Activated CD8-positive, alpha-beta T cell treated with anti-CD3 and anti-CD28 coated beads for 36 hours (primary cell): ENCODE data around the gene STK11. TPM values are rescaled to one million over a fixed set of nuclear protein-coding genes. Genes with fewer than 3 reads are reported as not detected.

Source experiments
- ATAC-seq: fragments of 200-7000 bp; cut with Tn5 transposase; one replicate; pipeline ENCODE4 v1.10.0; 2021; ENCODE audit warnings: mild to moderate bottlenecking, moderate library complexity
- CTCF ChIA-PET: fragments of 350-600 bp; sonication (Branson Sonifier 250); formaldehyde crosslinking; loops from one replicate; lab custom pipeline; 2021; ENCODE audit warnings: antibody characterized with exemption; lab: Charles Lee
- POLR2A ChIA-PET: fragments of 350-600 bp; sonication (Branson Sonifier 250); formaldehyde crosslinking; loops from one replicate; lab custom pipeline; 2021; ENCODE audit warnings: antibody characterized with exemption; lab: Charles Lee
- DNase-seq: peaks from one replicate; pipeline ENCODE4 v3.0.0-alpha.2; 2020
- H3K27ac Mint-ChIP-seq: one replicate; pipeline ENCODE4 v1.8.0; 2021; ENCODE audit warnings: mild to moderate bottlenecking, mixed read lengths
- H3K27me3 Mint-ChIP-seq: one replicate; pipeline ENCODE4 v1.8.0; 2021; ENCODE audit warnings: mixed read lengths
- H3K36me3 Mint-ChIP-seq: one replicate; pipeline ENCODE4 v1.8.0; 2021; ENCODE audit warnings: low read depth, mixed read lengths
- H3K4me1 Mint-ChIP-seq: one replicate; pipeline ENCODE4 v1.8.0; 2021; ENCODE audit warnings: low read depth, mixed read lengths
- H3K4me3 Mint-ChIP-seq: one replicate; pipeline ENCODE4 v1.8.0; 2021; ENCODE audit warnings: mild to moderate bottlenecking, moderate library complexity, mixed read lengths
- H3K9me3 Mint-ChIP-seq: one replicate; pipeline ENCODE4 v1.8.0; 2021; ENCODE audit warnings: mixed read lengths
- intact Hi-C: fragments of 100-400 bp; cut with micrococcal nuclease; formaldehyde crosslinking; loops from one replicate; pipeline ENCODE4 v1.10.0; 2022
- total RNA-seq, 2 experiments: library from RNA; stranded (reverse); gene quantifications; one replicate each; pipeline ENCODE4 v1.2.3, GENCODE V29; 2021
- TF ChIP-seq, protein P1 (sequence below): fragments of 200-600 bp; IDR thresholded peaks from one replicate; pipeline ENCODE4 v1.8.0; 2022; ENCODE audit warnings: antibody characterized with exemption, mild to moderate bottlenecking

Gene STK11
- total RNA-seq, 2 experiments from 2014 or later = 55.1 to 58.0 TPM

DNA sequence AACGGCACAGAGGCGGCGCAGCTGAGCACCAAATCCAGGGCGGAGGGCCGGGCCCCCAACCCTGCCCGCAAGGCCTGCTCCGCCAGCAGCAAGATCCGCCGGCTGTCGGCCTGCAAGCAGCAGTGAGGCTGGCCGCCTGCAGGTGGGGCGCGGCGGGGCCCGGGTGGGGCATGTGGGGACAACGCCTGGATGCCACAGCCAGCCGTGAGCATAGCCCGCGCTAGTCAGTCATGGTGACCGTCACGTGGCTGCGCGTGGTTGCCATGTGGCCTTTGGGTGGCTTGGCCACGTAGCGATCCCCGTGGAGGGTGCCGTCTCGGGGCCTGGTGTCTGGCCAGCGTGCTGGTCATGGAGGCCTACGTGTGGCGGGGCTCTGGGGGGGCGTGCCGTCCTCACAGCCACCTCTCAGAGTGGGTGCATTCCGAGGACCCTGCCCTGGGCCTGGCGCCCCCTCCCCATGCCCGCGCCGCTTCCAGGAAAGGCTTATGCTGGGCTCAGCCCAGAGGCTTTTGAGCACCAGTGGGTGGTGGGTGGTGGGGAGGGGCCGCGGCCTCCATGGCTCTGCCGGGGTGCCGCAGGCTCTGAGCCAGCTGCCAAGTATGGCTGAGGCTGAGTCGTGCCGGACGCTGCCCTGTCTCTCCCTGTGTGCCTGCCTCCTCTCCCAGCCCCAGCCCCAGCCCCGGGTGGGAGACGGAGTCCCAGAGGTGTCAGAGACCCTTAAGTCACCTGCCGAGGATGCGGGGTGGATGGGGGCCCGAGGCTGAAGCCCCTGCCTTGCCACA is 21.1 kb downstream of the STK11 start:
- POLR2A ChIA-PET = no interaction called here
- Mint-ChIP-seq H3K9me3 (no peaks in the 10 kb centered on the region), H3K27me3 (no peaks in the 10 kb centered on the region), H3K4me1 (no peaks in the 10 kb centered on the region), H3K36me3 (peaks cover 2% of the 10 kb centered on the region), H3K27ac (no peak overlapping the region), H3K4me3 (no peak overlapping the region)
- DNase-seq (no peak), ATAC-seq (no peak)
- CTCF ChIA-PET = no interaction called here
- intact Hi-C loops = no loop called here
- TF ChIP-seq, protein P1, sequence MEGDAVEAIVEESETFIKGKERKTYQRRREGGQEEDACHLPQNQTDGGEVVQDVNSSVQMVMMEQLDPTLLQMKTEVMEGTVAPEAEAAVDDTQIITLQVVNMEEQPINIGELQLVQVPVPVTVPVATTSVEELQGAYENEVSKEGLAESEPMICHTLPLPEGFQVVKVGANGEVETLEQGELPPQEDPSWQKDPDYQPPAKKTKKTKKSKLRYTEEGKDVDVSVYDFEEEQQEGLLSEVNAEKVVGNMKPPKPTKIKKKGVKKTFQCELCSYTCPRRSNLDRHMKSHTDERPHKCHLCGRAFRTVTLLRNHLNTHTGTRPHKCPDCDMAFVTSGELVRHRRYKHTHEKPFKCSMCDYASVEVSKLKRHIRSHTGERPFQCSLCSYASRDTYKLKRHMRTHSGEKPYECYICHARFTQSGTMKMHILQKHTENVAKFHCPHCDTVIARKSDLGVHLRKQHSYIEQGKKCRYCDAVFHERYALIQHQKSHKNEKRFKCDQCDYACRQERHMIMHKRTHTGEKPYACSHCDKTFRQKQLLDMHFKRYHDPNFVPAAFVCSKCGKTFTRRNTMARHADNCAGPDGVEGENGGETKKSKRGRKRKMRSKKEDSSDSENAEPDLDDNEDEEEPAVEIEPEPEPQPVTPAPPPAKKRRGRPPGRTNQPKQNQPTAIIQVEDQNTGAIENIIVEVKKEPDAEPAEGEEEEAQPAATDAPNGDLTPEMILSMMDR = no peak

- intact Hi-C loops = no loop called here
- Mint-ChIP-seq H3K27ac (no peak overlapping the region), H3K4me1 (no peaks in the 10 kb centered on the region), H3K36me3 (peaks cover 2% of the 10 kb centered on the region), H3K9me3 (no peaks in the 10 kb centered on the region), H3K27me3 (no peaks in the 10 kb centered on the region), H3K4me3 (no peak overlapping the region)
- ChIA-PET POLR2A (interaction anchor here (0.9 kb wide), 2 partner anchors 11 to 243 kb away, joined by 3 to 4 read pairs; partner anchors contain the start of gene WDR18), CTCF (no interaction called here)
- no peak for ATAC-seq
- TF ChIP-seq, protein P1 = no peak
- no peak for DNase-seq
Observed at GRCh38 chr19:1227304-1228054, 21.9 kb downstream of the STK11 start.

- Mint-ChIP-seq H3K4me3 (no peak overlapping the region), H3K36me3 (peaks cover 2% of the 10 kb centered on the region)
- intact Hi-C loops = no loop called here
Observed at GRCh38 chr19:1228161-1228957, 22.8 kb downstream of the STK11 start.

GRCh38 chr19:1229056-1229923 is 23.7 kb downstream of the STK11 start:
- DNase-seq (no peak), ATAC-seq (no peak)
- intact Hi-C loops = no loop called here
- no peaks in the 10 kb centered on the region for H3K4me1 Mint-ChIP-seq
- H3K9me3 Mint-ChIP-seq = no peaks in the 10 kb centered on the region
- peaks cover 2% of the 10 kb centered on the region for H3K36me3 Mint-ChIP-seq
- no peaks in the 10 kb centered on the region for H3K27me3 Mint-ChIP-seq
- CTCF ChIA-PET = no interaction called here
- no peak overlapping the region for H3K27ac Mint-ChIP-seq
- TF ChIP-seq, protein P1 = no peak
- no peak overlapping the region for H3K4me3 Mint-ChIP-seq
- POLR2A ChIA-PET = interaction anchor here (0.8 kb wide), 1 partner anchor 14 kb away, joined by 3 read pairs; no protein-coding TSS in a partner anchor

More at GRCh38 chr19:1228161-1228957, 22.8 kb downstream of the STK11 start:
- POLR2A ChIA-PET = interaction anchor here (0.9 kb wide), 2 partner anchors 12 to 244 kb away, joined by 3 to 4 read pairs; partner anchors contain the start of gene WDR18
- Mint-ChIP-seq H3K27me3 (no peaks in the 10 kb centered on the region), H3K4me1 (no peaks in the 10 kb centered on the region), H3K9me3 (no peaks in the 10 kb centered on the region), H3K27ac (no peak overlapping the region)
- DNase-seq (no peak), ATAC-seq (no peak)
- CTCF ChIA-PET = no interaction called here
- TF ChIP-seq, protein P1 = no peak
